Stimulated activated CD4-positive, alpha-beta T cell treated with anti-CD3 and anti-CD28 coated beads, TNF-alpha, amount 100 ng/mL, for 4 hours (primary cell): ENCODE measurements around the gene VAPB.

Experiments used
- DNase-seq, 3 experiments: peaks; one replicate each; pipeline ENCODE4 v3.0.0-alpha.2; 2020; ENCODE audit warnings: low read depth in 3 of 3

VAPB gene

DNA sequence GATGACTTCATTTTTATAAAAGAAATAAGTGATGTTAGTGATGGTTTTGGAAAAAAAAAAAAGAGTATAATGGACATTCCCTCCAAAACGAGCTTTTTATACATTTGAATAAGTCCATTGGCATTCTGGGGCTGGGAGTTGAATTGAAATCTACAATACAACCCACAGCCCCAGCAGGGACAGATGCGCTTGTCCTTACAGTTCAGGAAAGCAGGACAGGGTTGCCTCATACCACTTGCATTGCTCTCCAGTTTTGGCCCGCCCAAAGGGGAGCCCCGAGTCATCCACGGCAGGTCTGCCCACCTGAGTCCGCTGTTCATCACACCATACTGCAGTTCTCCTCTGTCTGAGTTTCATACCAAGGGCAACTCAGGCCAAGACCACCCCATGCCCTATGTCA is 46.2 kb downstream of the VAPB start:
- no peak for DNase-seq

DNA sequence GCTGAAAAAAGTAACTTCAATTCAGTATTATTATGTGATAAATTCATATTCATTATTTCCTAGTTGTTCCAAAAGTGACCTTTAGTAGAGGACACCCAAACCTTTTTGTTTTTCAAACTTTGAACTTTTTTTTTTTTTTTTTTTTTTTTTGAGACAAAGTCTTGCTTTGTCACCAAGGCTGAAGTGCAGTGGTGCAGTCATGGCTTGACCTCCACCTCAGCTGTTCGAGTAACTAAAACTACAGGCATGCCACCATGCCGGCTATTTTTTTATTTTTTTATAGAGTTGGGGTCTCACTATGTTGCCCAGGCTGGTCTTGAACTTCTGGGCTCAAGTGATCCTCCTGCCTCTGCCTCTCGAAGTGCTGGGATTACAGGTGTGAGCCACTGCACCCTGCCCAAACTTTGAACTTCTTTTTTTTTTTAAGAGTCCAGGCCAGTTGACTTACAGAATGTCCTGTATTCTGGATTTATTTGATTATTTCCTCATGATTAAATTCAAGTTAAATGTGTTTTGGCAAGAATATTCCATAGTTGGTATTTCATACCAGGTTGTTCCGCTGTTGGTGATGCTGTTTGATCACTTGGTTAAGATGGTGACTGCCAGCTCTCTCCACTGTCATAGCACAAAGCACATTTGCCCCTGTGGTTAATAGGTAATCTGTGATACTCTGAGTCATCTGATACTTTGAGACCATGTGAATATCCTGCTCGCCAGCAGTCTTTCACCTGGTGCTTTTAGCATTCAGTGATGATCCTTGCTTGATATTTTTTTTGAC is 48.0 kb downstream of the VAPB start:
- no peak for DNase-seq

DNA sequence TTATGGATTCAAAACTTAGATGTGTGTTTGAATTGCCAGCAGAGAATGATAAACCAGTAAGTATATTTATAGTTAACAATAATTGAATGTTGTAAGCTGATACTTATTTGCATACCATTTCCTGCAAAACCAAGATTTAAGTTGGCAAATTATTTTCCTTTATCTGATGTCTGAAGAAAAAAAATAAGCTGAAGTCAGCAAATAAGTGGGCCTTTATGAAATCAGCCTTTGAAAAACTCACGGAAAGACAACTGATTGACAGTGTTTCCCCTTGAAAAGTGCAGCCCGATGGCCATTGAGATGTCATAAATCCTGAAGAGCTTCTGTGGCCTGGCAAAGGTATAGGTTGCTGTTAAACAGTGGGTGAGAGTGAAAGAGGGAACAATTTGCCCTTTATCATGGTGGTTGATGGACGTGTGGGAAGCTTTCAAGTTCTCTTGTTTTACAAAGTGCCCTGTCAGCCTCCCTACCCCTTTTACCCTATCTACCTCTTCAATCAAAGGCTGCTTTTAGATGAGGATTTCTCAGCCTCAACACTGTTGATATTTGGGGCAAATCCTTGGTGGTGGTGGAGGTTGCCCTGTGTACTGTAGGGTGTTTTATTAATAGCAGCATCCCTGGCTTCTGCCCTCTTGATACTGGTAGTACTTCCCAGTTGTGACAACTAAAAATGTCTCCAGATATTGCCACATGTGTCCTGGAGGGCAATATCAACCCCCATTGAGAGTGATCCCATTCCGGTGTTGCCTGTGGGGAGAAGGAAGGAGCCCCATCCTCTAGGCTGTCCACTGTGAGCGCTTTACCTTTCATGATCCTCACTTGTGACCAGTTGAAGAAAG is 50.2 kb downstream of the VAPB start:
- DNase-seq: no peak

DNA sequence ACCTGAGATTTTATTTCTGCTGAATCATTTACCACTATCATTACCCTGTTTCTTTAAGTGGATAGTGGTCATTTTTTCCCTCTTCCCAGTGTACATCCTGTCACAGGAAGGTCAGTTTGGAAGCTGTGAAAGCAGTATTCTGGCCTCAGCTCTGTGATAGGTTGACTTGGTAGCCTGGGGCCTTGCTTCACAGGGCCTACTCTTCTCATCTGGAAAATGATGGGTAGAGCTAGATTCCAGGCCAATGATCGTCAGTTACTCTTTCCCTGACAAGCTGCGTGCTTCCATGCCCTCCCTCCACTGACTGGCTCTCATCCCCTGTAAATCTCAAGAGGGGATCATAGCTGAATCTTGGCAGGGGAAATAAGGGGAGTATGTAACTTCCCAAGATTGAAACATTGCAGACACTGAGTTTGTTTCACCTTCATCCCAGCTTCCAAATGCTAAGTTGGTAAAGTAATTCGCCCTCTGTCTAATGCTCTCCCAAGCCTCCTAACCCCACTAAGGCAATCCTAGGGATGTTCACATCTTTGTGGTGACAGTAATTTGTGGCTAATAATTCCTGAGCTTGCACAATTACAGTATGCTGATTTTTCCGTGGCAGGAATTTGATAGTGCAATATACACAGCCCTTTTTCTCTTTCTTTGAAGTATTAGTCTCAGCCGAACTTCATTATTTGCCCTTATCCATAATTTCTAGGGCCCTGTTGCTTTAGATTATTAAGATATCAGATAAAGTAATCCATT is 51.2 kb downstream of the VAPB start:
- DNase-seq: no peak

DNA sequence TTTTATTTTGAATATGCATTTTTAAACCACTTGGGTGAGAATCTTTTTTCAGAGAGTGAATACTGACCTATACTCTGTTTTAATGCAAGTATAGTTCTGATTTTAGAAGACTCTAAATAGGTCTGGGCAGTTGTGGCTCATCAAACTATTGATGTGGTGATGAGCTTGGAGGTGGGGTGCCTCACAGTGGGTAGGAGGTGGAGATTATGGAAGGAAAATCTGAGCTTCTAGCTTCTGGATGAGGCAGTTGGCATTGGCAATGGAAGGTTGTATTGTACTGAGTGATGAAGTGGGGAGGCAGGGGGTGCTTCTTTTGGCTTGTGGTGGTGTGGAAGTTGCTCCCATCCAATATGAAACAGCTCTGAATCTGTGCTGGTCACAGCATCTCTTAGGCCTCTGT is 52.7 kb downstream of the VAPB start:
- no peak for DNase-seq

DNA sequence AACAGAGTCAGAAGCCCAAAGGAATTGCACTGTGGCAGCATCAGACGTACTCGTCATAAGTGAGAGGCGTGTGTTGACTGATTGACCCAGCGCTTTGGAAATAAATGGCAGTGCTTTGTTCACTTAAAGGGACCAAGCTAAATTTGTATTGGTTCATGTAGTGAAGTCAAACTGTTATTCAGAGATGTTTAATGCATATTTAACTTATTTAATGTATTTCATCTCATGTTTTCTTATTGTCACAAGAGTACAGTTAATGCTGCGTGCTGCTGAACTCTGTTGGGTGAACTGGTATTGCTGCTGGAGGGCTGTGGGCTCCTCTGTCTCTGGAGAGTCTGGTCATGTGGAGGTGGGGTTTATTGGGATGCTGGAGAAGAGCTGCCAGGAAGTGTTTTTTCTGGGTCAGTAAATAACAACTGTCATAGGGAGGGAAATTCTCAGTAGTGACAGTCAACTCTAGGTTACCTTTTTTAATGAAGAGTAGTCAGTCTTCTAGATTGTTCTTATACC is 55.8 kb downstream of the VAPB start:
- DNase-seq: no peak

DNA sequence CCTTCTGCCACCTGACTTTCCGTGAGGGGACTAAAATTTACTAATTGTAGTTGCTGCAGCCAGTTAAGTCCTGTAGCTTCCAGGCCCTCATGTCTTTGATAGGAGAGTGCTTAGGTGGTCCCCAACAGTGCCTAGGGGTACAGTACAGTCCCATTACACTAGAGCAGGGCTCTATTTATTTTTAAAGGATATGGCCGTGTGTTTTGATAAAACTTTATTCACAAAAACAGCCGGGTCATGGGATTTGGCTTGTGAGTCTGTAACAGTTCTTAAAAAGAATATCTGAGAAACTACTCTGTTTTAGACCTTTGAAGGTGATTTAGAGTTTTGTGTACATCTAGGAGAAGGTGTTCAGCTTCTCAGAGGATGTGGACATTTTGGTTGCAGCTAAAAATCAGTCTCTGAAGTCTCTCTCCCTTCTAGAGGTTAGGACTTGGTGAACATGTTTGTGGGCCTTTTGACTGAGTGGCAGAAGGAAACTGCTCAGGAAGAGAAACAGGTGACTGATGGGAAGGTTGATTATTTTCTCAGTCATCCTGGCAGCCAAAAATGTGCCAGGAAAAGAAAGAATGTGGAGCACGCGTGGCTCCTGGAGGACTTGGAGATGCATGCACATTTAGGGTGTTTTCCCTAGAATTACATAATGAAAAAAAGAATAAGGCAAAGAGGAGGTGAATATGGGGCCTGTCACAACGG is 57.4 kb downstream of the VAPB start:
- no peak for DNase-seq

DNA sequence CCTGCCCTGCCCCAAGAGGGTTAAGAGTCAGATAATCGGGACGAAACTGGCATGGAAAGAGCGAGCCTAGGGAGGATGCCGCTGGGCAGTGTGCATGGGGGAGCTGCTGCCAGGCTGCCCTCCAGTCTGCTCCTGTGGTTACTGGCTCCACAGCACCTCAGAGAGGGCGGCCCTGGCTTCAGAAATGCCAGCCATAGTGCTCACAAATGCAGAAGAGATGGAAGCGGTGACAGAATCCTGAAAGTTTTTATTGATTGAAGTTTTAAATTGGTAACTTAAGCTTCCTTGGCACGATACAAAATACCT is 57.9 kb downstream of the VAPB start:
- no peak for DNase-seq

DNA sequence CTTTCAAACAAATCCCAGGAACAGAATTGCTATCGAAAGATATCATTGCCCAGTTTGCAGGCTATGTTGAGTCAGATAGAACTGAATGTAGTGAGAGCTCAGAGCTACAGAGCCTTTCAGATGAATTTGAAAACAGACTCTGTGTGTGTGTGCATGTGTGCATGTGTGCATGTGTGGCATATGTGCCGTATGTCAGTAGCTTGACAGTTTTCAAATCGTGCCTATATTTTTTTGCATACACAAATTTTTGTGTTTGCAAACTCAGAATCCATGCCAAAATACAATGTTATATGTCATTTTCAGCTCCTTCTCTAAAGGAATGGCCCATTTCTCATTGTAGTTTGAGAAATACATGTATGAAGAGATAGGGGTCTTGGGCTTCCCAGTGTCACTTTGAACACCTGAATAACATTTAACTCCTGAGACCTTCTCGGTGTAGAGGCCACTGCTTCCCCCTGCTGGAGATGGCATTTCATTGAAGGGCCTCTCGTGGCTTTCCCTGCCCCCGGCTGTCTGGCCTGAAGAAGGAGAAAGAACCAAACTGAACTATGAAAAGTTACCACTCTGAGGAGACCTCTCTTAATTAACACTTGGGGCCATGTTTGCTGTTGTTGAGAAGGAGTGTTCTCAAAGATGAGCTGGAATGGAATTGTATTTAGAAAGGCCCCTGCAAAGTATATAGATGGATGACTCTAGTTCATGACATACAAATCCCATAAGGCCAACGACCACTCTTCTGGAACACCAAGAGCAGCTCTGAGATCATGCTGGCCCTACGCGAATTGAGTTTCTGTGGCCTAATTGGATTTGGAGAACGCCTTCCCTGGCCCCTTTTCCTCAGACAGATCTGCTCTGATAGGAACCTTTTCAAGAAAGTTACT is 58.7 kb downstream of the VAPB start:
- peak; percentile 4 to 34 (median 23) for DNase-seq

DNA sequence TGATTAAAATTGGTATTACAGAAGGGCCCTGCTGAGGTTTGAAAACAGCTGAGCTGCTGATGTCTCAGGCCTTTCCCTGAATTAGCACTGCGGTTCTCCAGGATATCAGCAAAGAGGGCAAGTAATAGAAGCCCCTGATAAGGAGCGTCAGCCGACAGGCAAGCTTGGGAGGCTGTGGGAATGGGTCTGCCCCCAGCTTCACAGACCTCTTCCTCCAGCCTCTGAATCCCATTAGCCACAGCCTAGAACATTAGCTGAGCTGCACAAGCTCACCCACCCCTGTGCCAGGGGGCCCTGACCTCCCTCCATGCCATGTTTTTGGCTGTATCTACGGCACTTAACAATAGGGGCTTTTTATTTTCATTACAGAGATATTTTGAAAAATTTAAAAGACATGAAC is 59.9 kb downstream of the VAPB start:
- no peak for DNase-seq

DNA sequence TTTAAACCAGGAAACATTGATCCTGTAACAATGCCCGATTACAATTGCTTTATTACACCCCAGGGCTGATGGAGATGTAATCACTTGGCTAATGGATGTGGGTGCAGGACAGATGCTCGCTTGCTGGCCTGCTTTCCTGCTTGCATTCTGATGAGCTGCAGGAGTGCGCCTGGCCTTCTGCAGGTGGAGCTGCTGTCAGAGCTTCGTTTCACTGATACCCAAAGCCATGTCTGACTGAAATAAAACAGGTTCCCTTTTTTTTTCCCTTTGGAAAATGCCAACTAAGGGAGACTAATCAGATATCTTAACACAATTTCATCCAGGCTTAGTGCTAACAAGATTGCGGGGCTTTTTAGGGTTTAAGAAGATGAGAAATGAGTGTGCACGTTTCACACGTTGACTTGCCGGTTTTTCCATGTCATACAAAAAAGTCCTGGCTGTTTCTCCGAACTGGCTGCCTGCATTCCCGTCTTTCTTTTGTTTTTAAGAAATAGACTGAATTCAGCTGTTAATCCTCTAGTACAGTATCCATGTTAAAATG is 60.7 kb downstream of the VAPB start:
- no peak for DNase-seq

DNA sequence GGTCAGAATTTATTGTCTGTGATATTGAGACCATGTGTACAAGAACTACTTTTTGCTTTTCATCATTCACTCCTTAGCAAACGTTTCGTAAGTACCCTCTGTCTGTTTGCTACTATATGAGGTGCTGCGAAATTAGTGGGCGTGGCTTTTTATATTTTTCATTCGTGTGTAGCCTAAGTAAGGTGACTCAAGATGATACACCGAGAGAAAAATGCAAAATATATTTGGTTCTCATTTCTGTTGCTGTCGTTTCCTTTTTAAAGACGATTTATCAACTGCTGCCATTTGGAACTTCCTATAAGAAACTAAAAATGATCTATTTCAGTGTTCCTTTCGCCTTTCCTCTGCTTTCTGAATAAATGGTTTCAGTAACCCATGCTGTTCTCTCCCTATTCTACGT is 61.2 kb downstream of the VAPB start:
- DNase-seq: no peak

DNA sequence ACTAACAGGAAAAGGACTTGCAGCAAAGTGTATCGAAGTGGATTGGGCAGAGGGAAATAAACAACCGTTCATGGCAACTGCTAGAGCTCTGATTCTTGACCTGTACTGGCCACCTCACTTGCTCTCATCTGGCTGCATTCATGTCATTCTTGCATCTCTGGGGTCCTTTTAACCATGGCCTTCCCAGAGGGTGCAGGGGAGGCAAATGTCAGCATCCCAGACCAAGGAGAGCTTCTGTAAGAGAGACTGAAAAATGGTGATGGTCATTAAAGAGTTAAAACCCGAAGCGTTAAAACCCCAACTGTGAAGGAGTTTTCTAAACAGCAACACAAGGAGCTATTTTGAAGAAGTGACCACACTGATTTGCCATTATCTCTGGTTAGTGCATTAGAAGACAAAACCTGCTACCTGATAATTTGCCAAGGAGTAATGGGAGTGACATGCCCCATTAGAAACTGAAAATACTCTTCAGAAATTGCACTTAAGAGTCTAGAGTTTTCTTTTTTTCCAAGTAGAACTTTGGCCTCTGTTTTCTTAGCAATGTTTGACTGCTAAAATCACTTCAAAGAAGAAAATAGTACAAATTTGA is 63.7 kb downstream of the VAPB start:
- DNase-seq: no peak

DNA sequence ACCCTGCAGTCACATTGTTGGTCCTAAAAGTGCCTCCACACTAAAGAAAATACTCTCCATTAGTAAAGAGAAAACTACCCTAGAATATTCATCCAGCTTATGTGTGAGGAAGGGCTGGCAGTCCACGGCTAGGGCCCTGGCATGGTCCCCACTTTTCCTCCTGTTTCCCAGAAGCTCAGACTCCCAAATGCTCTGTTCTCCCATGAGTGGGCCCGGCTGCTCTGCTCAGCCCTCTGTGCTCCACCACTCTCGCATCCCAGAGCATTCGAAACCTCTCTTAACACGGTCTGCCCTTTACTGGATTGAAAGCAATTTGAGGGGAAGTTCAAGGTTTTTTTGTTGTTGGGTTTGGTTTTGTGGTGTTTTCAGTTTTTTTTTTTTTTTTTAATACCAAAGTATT is 64.4 kb downstream of the VAPB start:
- no peak for DNase-seq

DNA sequence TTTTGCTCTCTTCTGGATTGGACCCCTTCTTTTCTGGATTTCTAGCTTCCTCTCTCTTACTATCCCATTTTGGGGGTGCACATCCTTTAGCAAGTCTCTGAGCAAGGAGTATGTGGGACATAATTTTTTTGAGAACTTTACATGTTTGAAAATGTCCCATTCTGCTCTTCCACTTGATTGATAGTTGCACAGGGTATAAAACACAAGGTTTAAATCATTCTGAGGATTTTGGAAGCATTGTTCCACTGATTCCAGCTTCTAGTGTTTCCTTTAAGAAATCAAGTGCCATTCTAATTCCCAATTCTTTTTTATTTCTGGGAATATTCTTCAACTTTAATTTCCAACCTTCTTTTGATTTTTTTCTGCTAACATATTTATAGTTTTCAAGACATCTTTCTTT is 65.4 kb downstream of the VAPB start:
- no peak for DNase-seq

DNA sequence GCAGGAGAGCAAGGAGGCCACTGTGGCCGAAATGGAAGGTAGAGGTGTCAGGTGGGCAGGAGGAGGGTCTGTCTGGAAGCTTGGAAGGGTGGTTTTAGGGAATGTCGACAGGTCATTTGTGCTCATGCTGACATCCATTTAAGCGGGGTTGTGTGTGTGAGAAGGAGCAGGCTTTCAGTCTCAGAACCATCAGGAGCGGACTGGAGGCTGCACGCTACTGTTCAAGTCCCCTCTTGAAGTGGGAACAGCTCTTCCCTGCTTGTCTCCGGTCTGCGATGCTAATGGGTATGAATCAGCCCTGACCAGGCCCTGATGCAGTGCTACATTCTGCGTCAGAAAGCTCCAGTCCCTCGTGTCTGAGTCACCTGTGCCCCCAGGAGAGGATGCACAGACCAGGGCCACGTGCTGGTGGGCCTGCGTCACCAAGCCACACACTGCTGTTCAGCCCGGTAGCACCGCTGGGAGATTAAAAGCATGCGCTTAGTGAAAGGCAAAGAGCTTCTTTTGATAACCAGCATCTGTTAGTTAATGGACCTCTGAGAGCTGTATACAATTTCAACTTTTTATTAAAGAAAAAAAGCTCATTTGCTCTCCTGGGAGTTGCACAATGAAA is 68.2 kb downstream of the VAPB start:
- DNase-seq: no peak

DNA sequence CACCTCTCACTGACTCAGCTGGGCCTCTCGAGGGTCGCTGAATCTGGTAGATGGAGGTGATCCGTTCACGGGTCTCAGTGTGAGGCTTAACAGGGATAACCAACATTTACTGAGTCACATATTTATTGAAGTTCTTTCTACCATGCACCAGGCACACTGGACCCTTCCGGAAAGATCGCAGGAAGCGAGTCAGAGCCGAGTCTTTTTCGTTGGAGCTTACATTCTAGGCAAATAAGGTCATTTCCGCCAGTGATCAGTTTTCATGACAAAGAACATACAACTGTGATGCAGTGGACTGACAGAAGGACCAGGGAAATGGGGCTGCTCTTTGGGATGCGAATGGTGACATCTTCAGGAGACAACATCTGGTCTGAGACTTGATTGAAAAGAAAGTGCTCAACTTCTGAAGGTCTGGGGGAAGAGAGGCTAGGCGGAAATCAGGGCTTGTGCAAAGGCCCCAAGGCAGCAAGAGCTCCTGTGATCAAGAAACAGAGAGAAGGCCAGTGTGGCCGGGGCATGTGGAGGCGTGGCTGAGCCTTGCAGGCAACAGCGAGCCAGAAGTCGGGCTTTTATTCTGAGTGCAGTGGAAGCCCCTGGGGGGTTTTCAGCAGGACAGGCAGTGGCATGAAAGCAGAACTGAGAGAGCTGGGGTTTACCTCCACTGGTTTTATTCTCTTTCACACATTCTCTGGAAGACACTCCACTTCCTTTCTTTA is 69.5 kb downstream of the VAPB start:
- DNase-seq: no peak

DNA sequence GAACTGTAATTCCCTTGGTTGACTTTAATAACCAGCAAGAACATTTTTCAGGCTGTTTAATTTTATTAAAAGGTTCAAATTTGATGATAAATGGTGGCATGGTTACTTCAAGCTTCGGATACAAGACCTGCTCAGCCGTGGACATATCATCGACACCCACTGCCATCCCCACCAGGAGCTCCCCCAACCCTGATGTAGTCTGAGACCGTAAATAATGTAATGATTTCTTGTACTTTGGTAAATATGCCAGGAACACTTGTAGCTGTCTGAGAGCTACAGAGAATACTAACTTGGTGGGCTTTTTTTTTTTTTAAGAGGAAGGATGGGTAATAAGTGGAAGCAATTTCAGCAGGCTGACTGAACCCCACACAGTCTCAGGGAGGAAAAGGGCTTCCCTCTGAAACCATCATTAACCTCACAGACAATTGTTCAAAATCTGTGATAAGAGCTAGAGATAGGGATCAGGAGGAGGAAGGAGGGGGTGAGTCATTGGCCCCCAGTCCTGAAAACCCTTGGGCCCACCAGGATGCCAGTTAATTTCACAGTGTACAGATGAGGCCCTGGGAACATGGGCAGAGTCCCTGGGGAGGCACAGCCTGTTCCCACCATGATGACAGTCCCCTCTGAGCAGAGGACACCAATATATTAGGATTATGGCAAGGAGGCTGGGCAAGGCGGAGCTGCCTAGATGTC is 70.2 kb downstream of the VAPB start:
- no peak for DNase-seq

DNA sequence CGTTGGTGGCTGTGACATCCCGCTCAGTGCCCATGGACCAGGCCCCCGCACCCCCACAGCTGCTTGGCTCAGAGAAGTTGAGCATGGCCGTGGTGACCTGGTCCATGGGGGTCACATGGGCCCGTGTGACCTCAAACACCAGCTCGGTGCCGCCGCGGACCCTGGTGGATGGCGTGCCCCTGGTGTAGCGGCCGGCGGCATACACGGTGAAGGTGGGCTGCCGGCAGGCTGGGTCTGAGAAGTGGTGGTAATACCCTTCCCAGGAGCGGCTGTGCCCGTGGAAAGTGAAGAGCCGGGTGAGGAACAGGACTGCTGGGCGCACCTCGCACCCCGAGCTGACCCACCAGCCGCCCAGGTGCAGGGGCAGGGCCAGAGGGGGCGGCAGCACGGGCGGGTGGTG is 72.1 kb downstream of the VAPB start:
- DNase-seq: no peak
